Head of caudate nucleus (tissue), 42 donors: Measurements from ENCODE around the gene C22orf15.
A peak's percentile ranks its signal among the peaks of the same experiment; 100 is the strongest.

Experiments used
- DNase-seq, 42 donors: peaks; one replicate each; pipeline versions ENCODE4 v3.0.0 to v3.0.0-alpha.2; 2020 to 2021; ENCODE audit warnings: mixed read lengths in 7 of 42
- intact Hi-C: fragments of 100-400 bp; cut with DNase I; formaldehyde crosslinking; loops from one replicate; pipeline ENCODE4 v1.15.0; 2022

Gene C22orf15

DNA sequence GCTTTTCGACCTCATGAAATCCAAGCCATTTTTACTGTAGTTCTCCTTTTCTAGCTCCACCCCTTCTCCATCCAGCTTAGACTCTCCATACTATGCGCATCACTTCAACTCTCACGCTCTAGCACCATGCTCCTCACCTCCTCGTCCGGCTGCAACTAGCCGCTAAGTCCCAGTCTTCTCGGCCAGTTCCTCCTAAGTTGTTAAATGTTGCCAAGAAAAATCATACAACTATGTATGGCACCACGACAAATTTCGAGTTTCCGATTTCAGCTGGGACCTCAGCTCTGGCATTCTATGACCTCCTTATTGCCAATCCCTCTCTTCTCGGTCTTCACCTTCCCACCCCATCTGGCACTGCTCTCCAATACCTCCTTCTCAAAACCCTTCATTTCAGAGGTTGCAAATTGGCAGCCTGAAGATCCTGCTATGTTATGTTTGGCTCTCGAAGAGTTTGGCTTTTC is 12.9 kb upstream of the C22orf15 start:
- intact Hi-C loops, result no loop called here
- DNase-seq, result no peak

GRCh38 chr22:23750367-23750713 is 12.4 kb upstream of the C22orf15 start:
- intact Hi-C loops, result no loop called here
- no peak for DNase-seq

- intact Hi-C loops, result no loop called here
- DNase-seq, result peak; percentile 44 to 90 (median 82)
Measured at GRCh38 chr22:23750714-23751440, 11.9 kb upstream of the C22orf15 start, which contains the start of gene ZNF70. ZNF70 (minus strand) TSS chr22:23751112; CDS start chr22:23745140, 5,972 bp downstream.

GRCh38 chr22:23751441-23751996 is 11.3 kb upstream of the C22orf15 start:
- intact Hi-C loops, result no loop called here
- peak in 3 of 42 donors; percentile 39 to 64 (median 52) for DNase-seq

- intact Hi-C loops, result no loop called here
- DNase-seq, result no peak
Measured at GRCh38 chr22:23752090-23752691, 10.6 kb upstream of the C22orf15 start.

DNA sequence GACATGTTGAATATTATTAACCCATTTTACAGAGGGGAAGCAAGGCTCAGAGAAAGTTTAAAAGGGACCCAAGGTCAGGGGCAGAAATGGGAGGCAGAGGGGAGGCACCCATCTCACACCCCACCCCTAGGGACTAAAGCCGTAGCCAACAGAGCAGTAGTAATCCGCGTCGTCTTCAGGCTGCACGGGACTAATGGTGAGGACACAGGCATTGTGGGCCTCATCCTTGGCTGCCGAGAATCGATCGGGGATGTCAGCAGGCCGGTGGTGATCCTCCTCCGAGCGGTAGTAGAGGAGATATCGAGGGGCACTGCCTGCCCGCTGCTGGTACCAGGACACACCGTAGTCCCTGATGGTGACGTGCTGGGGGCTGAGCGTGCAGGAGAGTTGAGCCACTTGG is 10.0 kb upstream of the C22orf15 start:
- intact Hi-C loops, result no loop called here
- DNase-seq, result no peak

DNA sequence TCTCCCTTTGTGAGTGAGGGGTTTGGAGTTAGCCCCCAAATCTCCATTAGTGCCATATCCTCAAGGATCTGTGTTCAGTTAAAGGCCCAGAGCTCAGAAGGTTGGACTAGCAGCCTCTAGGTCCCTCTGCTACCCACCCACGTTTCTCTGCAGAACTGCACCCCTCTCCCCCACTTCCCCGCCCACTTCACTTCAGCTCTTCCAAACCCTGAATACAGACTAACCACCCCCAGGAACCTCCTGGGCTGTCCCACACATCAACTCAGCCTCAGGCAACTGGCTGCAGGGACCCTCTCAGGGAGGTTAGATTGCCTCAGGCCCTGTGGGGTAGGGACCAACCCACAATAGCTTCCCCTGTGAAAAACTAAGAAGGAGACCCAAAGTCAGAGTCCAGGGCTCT is 9.4 kb upstream of the C22orf15 start:
- intact Hi-C loops, result no loop called here
- peak in 2 of 42 donors; percentile 42 to 48 for DNase-seq

GRCh38 chr22:23754220-23754919 is 8.4 kb upstream of the C22orf15 start, which contains the start of gene VPREB3:
VPREB3 (minus strand) TSS chr22:23754425; CDS start chr22:23754363, 62 bp downstream.
- intact Hi-C loops, result no loop called here
- no peak for DNase-seq

GRCh38 chr22:23754980-23755636 is 7.7 kb upstream of the C22orf15 start:
- intact Hi-C loops, result no loop called here
- DNase-seq, result peak in 1 of 42 donors; percentile 53

DNA sequence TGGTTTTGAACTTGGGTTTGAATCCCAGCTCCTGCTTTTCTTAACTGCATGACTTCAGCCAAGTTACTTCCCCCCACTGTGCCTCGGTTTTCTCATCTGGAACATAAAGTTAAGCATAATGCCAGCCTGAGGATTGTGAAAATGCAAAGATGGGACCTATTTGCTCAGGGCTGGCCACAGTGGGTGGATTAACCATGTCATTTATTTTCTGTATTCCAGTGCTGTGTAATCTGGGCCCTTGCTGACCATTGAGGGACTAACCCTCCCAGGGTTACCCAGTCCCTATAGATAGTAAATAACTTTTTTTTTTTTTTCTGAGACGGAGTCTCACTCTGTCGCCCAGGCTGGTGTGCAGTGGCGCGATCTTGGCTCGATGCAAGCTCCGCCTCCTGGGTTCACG is 7.1 kb upstream of the C22orf15 start:
- intact Hi-C loops, result no loop called here
- no peak for DNase-seq

DNA sequence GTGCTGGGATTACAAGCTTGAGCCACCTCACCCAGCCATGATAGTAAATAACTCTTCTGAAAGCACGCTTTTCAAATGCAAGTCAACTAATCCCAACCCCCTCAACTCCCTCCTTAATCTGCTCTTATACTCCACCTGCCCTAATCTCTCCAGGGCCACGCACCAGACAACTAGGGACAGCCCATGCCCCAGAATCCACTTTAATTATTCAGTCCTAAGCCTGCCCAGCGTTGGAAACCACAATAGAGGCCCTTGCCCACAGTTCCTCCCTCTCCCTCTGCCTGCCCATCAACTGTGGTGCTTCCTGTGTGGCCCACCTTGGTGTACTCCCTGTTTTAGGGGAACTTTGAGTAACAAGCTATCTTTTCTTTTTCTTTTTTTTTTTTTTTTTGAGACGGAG is 5.9 kb upstream of the C22orf15 start:
- intact Hi-C loops, result no loop called here

GRCh38 chr22:23759566-23759965 is 3.2 kb upstream of the C22orf15 start:
- intact Hi-C loops, result no loop called here
- DNase-seq, result no peak

More for the DNA sequence above, 5.9 kb upstream of the C22orf15 start:
- DNase-seq, result no peak

DNA sequence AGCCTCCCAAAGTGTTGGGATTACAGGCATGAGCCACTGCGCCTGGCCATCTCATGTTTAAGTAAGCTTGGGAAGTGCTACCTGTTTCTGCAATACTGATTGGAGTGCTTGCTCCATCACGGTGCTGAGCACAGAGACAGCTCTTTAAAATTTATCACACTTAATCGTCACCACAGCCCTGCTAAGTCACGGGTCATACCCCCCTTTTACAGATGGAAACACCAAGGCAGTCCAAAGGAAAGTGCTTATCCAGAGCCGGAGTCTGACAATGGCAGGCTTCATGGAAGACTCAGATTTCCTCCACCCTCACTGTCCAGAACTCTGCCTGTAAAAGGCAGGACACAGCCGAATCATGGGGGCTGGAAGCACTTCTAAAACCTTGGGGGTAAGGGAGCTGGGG is 2.7 kb upstream of the C22orf15 start:
- DNase-seq, result no peak
- intact Hi-C loops, result no loop called here

GRCh38 chr22:23763579-23763945 is 772 bp downstream of the C22orf15 start:
- intact Hi-C loops, result no loop called here
- peak in 15 of 42 donors; percentile 22 to 65 (median 45) for DNase-seq

- DNase-seq, result no peak
- intact Hi-C loops, result no loop called here
Measured at GRCh38 chr22:23763954-23764353, 1.2 kb downstream of the C22orf15 start.

DNA sequence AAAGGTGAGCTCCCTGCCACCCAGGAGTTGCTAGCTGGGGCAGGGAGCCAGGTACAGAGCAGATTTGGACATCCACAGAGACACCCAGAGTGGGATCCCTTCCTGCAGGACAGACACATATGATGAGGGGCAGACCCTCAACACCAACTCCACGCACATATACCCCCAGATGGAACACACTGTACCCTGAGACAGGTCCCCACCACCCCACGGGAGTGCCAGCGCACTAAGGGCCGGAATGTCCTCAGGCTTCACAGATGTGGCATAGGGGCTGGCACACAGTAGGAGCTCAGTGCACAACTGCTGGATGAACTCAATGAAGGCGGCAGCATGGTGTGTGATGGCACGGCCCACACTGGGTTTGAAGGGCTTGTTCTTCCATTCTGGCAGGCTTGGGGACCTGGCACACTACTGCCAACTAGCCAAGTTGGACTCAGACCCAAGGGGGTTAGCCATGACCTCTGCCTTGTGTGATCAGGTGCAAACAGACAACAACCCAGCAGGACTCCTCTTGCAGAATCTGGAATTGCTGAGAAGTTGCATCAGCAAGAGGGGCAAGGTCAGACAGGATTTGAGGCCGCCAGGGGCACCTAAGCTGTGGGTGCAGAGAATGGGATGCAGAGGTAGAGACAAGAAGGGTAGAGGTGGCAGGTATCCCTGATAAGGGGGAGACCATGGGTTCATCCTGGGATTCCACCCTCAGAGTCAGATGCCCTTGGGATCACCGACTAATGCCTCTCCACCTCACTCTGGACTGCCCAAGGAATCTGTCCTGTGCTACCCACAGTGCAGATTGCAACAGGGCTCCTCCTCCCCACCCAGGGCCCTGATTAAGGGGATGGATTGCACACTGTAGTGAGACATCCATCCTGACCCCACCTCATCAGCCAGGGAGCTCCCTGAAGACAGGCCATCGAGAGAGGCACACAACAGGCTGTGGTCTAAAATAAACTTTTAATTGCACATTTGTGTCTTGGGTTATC is 2.4 kb downstream of the C22orf15 start:
- DNase-seq, result no peak
- intact Hi-C loops, result loop anchor here (5.0 kb wide), 1 partner anchor 82 kb away; no protein-coding TSS in a partner anchor

DNA sequence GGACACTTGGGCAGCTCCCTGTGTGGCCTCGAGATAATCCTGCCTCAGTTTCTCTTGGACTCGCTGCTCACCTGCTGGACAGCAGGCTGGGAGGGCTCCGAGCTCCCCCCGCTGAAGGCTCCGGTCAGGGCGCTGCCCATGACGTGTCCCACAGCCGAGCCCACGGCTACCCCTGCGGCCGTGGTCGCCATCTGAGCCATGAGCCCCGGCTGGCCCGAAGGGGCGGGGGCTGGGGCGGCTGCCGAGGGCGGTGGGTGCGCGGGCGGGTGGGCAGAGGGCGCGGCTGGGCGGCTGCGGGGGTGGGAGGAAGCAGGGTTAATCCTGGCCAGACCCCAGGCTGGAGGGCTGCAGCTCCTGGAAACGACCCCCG is 4.5 kb downstream of the C22orf15 start:
- DNase-seq, result no peak
- intact Hi-C loops, result loop anchor here (5.0 kb wide), 1 partner anchor 80 kb away; no protein-coding TSS in a partner anchor
